ENCODE measurements around the gene LMBRD2.

DNA sequence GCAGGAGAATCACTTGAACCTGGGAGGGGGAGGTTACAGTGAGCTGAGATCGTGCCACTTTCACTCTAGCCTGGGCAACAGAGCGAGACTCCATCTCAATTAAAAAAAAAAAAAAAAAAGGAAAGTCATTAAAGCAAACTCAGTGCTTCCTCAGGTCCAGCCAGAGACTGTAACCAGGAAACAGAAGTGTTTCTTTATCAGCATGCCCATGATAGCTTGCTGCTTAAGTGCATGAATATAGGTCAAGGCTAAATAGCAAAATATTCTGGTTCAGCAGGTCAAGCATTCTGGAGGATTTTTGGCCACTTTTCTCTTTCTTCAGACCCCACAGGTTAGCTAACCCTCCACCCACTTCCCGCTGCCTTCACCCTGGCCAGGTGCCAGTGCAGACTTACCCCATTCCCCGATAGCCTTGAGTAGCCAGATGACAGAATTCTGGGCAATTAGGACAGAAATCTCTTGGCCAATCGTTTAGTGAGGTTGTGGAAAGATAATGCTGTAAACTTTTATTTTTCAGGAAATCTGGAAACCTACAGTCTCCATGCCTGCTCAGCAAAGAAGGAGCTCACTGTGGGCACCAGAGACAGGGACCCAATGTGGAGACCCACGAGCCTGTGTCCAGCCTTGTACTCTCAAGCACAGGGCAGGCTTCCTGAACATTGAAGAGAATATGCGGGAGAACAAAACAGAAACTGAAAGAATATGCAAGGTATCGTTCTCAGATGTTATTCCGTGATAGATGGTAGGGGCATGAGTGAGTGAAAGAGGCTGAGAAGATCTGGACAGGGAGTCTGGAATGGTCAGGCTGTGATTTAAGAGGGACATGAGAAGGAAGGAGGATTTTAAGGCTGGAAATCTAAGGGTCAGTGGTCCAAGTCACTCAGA, 80.8 kb downstream of the LMBRD2 start:
- TF ChIP-seq EZH2 (IDR thresholded peaks at IDR 0.05; ENCODE audit: borderline replicate concordance, control insufficient read depth, low read depth, low read length) (no peak), CEBPB (IDR thresholded peaks at IDR 0.05; ENCODE audit: borderline replicate concordance in 1 of 2, low read depth in 2 of 2, low read length in 2 of 2) (no peak), HDAC2 (IDR thresholded peaks at IDR 0.05) (no peak), RAD21 (IDR thresholded peaks at IDR 0.05; ENCODE audit: insufficient read depth, low read depth, low read length) (no peak)
